HG03175 (cell line): ENCODE measurements around the gene SBSN.

Source experiments
- ATAC-seq: cut with Tn5 transposase; IDR thresholded peaks from one replicate; pipeline ENCODE4 v1.9.1; 2021; ENCODE audit warnings: mild to moderate bottlenecking, moderate library complexity; ENCODE audit not compliant: unreplicated experiment

SBSN gene

GRCh38 chr19:35554076-35554475 is 26.0 kb upstream of the SBSN start:
- no peak for ATAC-seq

- no peak for ATAC-seq
These were observed 25.4 kb upstream of the SBSN start for GRCh38 chr19:35553385-35554000.

- no peak for ATAC-seq
These were observed 24.6 kb upstream of the SBSN start for GRCh38 chr19:35552534-35553384.

- ATAC-seq: no peak
These were observed 23.1 kb upstream of the SBSN start for GRCh38 chr19:35551091-35551810.

- ATAC-seq: no peak
These were observed 21.9 kb upstream of the SBSN start for GRCh38 chr19:35549879-35550523.

GRCh38 chr19:35549174-35549788 is 21.2 kb upstream of the SBSN start:
- ATAC-seq: no peak

- no peak for ATAC-seq
These were observed 18.4 kb upstream of the SBSN start for GRCh38 chr19:35546532-35546931.

GRCh38 chr19:35545855-35546381 is 17.8 kb upstream of the SBSN start:
- peak; percentile 51 for ATAC-seq

GRCh38 chr19:35545001-35545854 is 17.1 kb upstream of the SBSN start, which contains the start of gene TMEM147:
TSS of gene TMEM147 (plus strand) at chr19:35545626. CDS start at chr19:35545740, 114 bp downstream.
- peak; percentile 74 for ATAC-seq

- no peak for ATAC-seq
These were observed 16.1 kb upstream of the SBSN start for GRCh38 chr19:35544110-35544802.

GRCh38 chr19:35543280-35544109 is 15.4 kb upstream of the SBSN start:
- ATAC-seq: no peak

GRCh38 chr19:35542209-35542608 is 14.1 kb upstream of the SBSN start:
- no peak for ATAC-seq

- ATAC-seq: no peak
These were observed 12.3 kb upstream of the SBSN start for GRCh38 chr19:35540356-35540927.

GRCh38 chr19:35539850-35540249 is 11.7 kb upstream of the SBSN start:
- no peak for ATAC-seq

GRCh38 chr19:35539314-35539713 is 11.2 kb upstream of the SBSN start:
- no peak for ATAC-seq

GRCh38 chr19:35534803-35535480 is 6.8 kb upstream of the SBSN start:
- no peak for ATAC-seq

- no peak for ATAC-seq
These were observed 5.8 kb upstream of the SBSN start for GRCh38 chr19:35533822-35534392.
